Muscle of leg (tissue), 11 donors: Measurements from ENCODE around the gene DHDH. TPM values are rescaled to one million over a fixed set of nuclear protein-coding genes. Genes with fewer than 3 reads are reported as not detected.

Experiments used
- DNase-seq: peaks from one replicate; pipeline ENCODE4 v3.0.0; 2013
- H3K27ac ChIP-seq: one replicate; pipeline ENCODE4 v1.5.1; 2013; ENCODE audit warnings: mild to moderate bottlenecking, low read length, control low read depth
- H3K27me3 ChIP-seq: one replicate; pipeline ENCODE4 v1.6.1; 2013; ENCODE audit warnings: low read length; ENCODE audit not compliant: control insufficient read depth, insufficient read depth
- H3K36me3 ChIP-seq: one replicate; pipeline ENCODE4 v1.6.1; 2013; ENCODE audit warnings: low read length; ENCODE audit not compliant: control insufficient read depth, insufficient read depth
- H3K4me1 ChIP-seq: one replicate; pipeline ENCODE4 v1.6.1; 2013; ENCODE audit warnings: low read length; ENCODE audit not compliant: control insufficient read depth, insufficient read depth
- H3K4me3 ChIP-seq: one replicate; pipeline ENCODE4 v1.5.1; 2013; ENCODE audit warnings: low read length, control low read depth
- H3K9me3 ChIP-seq: replicated peaks from 2 replicates; pipeline ENCODE4 v1.6.1; 2013; ENCODE audit warnings: low read depth, low read length; ENCODE audit not compliant: control insufficient read depth
- WGBS: methylation state at CpG from one replicate; pipeline ENCODE4 v1.1.5; 2013; ENCODE audit warnings: missing lambda C conversion rate; ENCODE audit not compliant: insufficient coverage; 5-methylcytosine and 5-hydroxymethylcytosine counted together
- polyA plus RNA-seq, 8 donors: library from polyadenylated mRNA; unstranded; fragments of 120-200 nt; gene quantifications; one replicate each; pipeline versions ENCODE4 v1.2.1 to v1.2.3, GENCODE V29; 2013; ENCODE audit warnings: inconsistent platforms in 1 of 8, low replicate concordance in 1 of 8; ENCODE audit not compliant: insufficient read length in 8 of 8, insufficient read depth in 1 of 8
- total RNA-seq: library from RNA; stranded (reverse); fragments of 120-200 nt; gene quantifications from one replicate; pipeline ENCODE4 v1.2.4, GENCODE V29; 2013

The DHDH gene
- total and polyA plus RNA-seq, 9 donors: 0.20 to 1.9 (median 0.40) TPM

DNA sequence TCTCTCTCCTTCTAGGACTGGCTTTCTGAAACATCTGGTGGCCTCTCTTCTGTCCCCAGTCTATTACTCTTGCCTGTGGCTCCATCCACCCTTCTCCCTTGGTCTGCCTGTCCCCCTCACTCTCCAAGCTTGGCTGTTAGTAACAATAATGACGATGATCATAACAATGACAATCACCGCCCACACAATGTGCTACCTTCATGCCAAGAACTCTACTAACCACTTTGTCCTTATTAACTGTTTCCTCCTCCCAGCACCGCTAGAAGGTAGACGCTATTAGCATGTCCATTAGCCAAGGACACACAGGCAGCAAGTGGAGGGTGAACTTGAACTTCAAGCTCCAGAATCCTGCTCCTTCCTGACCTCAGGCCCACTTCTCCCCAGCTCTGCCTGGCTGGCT is 56.9 kb downstream of the DHDH start:
- peak overlapping the region; percentile 8 for H3K4me3 ChIP-seq
- no peaks in the 10 kb centered on the region for H3K27me3 ChIP-seq
- H3K27ac ChIP-seq: peak overlapping the region; percentile 98
- H3K36me3 ChIP-seq: peaks cover 50% of the 10 kb centered on the region
- DNase-seq: no peak
- 71% methylated on average over 4 of the region's 4 CpGs for WGBS
- H3K9me3 ChIP-seq: no peaks in the 10 kb centered on the region
- H3K4me1 ChIP-seq: peaks cover 52% of the 10 kb centered on the region

DNA sequence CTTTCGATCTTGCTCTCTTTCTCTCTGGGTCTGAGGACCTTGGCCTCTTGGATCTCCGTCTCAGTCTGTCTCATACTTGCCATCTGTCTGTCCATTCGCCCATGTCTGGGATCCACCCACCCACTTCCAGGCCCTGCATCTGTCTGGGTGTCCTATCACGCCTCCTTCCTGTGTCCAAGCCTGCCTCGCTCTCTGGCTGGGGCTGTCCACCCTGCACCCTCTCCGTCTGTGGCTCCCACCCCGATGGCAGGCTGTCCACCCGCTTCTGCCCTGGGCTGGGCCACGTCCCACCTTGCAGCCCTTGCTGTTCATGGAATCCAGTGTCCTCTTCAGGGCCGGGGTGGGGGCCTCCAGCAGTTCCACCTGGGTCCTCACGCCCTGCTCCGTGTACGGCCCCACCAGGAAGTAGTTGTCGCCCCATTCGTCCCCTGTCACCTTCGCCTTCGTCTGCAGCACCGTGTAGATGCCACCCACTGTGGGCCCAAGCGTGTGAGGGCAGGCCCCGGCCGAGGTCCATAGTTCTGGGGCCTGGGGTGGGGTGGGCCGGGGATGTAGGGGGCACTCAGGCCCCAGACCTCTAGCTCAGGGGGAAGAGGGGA is 57.6 kb downstream of the DHDH start:
- 88% methylated on average over 15 of the region's 22 CpGs for WGBS
- peak overlapping the region; percentile 98 for H3K4me3 ChIP-seq
- H3K4me1 ChIP-seq: peaks cover 52% of the 10 kb centered on the region
- no peaks in the 10 kb centered on the region for H3K27me3 ChIP-seq
- DNase-seq: no peak
- H3K36me3 ChIP-seq: peaks cover 43% of the 10 kb centered on the region
- H3K27ac ChIP-seq: peak overlapping the region; percentile 98
- H3K9me3 ChIP-seq: no peaks in the 10 kb centered on the region

- H3K27me3 ChIP-seq: no peaks in the 10 kb centered on the region
Measured at GRCh38 chr19:48991873-48992580, 58.5 kb downstream of the DHDH start.

DNA sequence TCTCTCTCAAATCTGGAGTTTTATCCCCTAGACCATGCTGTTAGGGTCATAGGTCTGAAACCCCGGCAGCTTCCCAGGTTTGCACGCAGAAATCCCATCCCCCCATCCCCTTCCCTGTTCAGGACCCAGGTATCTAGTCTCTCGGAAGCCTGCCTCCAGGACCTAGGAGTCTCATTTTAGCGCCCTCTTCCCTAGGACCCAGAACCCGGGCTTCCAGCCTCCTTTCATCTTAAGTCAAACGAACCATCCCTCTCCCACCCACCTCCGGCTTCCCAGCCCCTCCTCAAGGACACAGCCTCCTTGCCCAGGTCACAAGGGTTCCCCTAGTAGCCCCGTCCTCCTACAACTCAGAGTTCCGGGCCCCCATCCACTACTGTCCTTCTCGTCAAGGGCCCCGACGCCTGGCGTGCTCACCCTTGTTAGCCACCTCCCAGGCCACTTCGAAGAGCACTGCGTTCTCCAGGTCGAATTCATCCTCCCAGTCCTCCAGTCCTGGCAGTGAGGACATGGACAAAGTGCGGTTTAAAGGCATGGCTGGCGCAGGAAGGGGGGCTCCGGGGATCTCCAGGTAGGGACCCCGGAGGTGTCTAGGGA is 59.2 kb downstream of the DHDH start:
- Histone ChIP-seq H3K9me3 (no peaks in the 10 kb centered on the region), H3K27ac (peak overlapping the region; percentile 98), H3K4me3 (peak overlapping the region; percentile 98), H3K36me3 (peaks cover 30% of the 10 kb centered on the region), H3K4me1 (peaks cover 52% of the 10 kb centered on the region), H3K27me3 (no peaks in the 10 kb centered on the region)
- no peak for DNase-seq
- WGBS: 0% methylated on average over 15 of the region's 20 CpGs

More at GRCh38 chr19:48991873-48992580, 58.5 kb downstream of the DHDH start:
- Histone ChIP-seq H3K4me3 (peak overlapping the region; percentile 98), H3K4me1 (peaks cover 52% of the 10 kb centered on the region), H3K36me3 (peaks cover 34% of the 10 kb centered on the region), H3K27ac (peak overlapping the region; percentile 98), H3K9me3 (no peaks in the 10 kb centered on the region)
- DNase-seq: peak; percentile 92
- 9% methylated on average over 5 of the region's 8 CpGs for WGBS

DNA sequence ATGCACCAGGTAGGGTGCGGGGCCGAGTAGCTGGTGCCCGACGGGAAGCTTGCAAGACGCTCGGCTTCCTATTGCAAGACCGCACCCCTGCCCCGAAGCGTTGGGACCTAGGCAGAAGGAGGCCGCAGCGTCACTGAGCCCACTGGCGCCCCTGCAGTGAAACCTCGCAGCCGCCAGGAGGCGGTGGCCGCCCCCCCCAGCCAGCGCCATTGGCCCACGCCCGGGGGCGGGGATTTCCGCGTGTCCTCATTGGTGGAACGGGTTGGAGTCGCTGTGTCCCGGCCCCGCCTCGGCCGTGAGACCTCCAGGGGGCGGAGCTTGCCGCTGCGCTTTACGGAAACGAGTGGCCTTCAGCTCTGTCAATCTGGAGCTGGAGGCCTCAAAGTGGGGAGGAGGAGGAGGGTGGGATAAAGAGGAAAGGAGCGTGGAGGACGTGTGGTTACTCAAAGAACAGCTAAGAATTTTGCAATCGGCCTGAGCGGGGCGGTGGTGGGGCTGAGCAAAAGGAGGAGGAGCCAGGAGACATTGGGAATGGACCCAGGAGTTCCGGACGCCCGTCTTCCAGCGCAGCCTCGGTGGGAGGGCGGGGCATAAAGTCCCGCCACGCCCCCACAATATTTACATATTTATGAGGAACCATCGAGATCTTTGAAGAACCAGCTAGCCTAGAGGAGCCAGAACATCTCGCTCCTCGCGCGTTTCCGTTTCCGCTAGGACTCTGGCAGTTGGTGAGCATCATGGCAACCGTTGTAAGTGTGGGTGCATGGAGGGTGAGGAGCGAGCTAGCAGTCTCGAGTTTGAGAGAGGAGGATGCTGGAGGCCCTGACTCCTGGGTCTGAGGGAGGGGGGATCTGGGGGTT is 59.9 kb downstream of the DHDH start, which contains the start of the genes GYS1 and RUVBL2:
GYS1 (minus strand) TSS at position 135 of the 860 bp plus-strand sequence. CDS start 197 bp downstream, outside the sequence.
RUVBL2 (plus strand) TSS at position 713 of the 860 bp plus-strand sequence; CDS start at position 738, 25 bp downstream.
- no peaks in the 10 kb centered on the region for H3K9me3 ChIP-seq
- under 1% methylated on average over 43 of the region's 56 CpGs for WGBS
- DNase-seq: peak; percentile 100
- H3K27me3 ChIP-seq: no peaks in the 10 kb centered on the region
- H3K4me3 ChIP-seq: peak within 1 kb of the TSS; percentile 98
- peaks cover 25% of the 10 kb centered on the region for H3K36me3 ChIP-seq
- peaks cover 52% of the 10 kb centered on the region for H3K4me1 ChIP-seq
- H3K27ac ChIP-seq: peak within 1 kb of the TSS; percentile 100

DNA sequence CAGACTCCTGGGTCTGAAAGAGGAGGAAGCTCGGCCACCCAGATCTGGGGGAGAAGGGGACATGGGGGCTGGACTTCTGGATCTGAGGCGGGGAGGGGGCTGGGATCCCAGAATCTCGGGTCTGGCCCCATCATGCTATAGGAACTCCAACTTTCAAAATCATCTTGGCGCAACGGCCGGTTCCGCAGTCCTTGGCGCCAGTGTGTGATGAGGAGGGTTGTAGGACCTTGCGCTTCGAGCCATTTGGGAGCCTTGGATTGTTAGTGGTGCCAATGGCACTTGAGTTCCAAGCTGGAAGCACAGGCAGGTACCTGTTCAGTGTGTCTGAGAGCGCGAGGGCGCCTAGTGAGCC is 60.5 kb downstream of the DHDH start:
- Histone ChIP-seq H3K36me3 (peaks cover 19% of the 10 kb centered on the region), H3K9me3 (no peaks in the 10 kb centered on the region), H3K4me3 (peak overlapping the region; percentile 98), H3K27me3 (no peaks in the 10 kb centered on the region), H3K27ac (peak overlapping the region; percentile 100), H3K4me1 (peaks cover 48% of the 10 kb centered on the region)
- no peak for DNase-seq
- WGBS: 2% methylated on average over 6 of the region's 13 CpGs

Other genes starting within 250 kb of the DHDH start
Only the 30 nearest of the 31 such genes appear.
- 29.2 TPM for gene MAMSTR, start 214.0 kb upstream of the DHDH start, total RNA-seq
- 100 to 1,000 TPM in 4 of 8 donors, 10 to 100 TPM in 4; 59.8 to 160 (median 113) TPM for gene MAMSTR, start 214.0 kb upstream of the DHDH start, polyA plus RNA-seq
- gene RASIP1, start 193.1 kb upstream of the DHDH start, total RNA-seq: 14.1 TPM
- gene RASIP1, start 193.1 kb upstream of the DHDH start, polyA plus RNA-seq: 10 to 100 TPM; 17.6 to 27.7 (median 25.0) TPM
- gene IZUMO1, start 186.8 kb upstream of the DHDH start, total RNA-seq: 0.04 TPM
- 1 to 10 TPM in 2 of 8 donors, under 1 TPM in 6; 0.20 to 1.1 (median 0.85) TPM for gene IZUMO1, start 186.8 kb upstream of the DHDH start, polyA plus RNA-seq
- 1.1 TPM for gene FUT1, start 181.1 kb upstream of the DHDH start, total RNA-seq
- 1 to 10 TPM in 7 of 8 donors, under 1 TPM in 1; 0.75 to 1.5 (median 1.3) TPM for gene FUT1, start 181.1 kb upstream of the DHDH start, polyA plus RNA-seq
- not detected for gene FGF21, start 178.2 kb upstream of the DHDH start, total RNA-seq
- under 1 TPM in 1 of 8 donors, not detected in 7; 0.25 TPM for gene FGF21, start 178.2 kb upstream of the DHDH start, polyA plus RNA-seq
- 18.8 TPM for gene BCAT2, start 122.7 kb upstream of the DHDH start, total RNA-seq
- 10 to 100 TPM; 21.2 to 32.7 (median 24.6) TPM for gene BCAT2, start 122.7 kb upstream of the DHDH start, polyA plus RNA-seq
- gene HSD17B14, start 97.2 kb upstream of the DHDH start, total RNA-seq: 2.7 TPM
- 1 to 10 TPM; 1.9 to 8.3 (median 4.3) TPM for gene HSD17B14, start 97.2 kb upstream of the DHDH start, polyA plus RNA-seq
- gene PLEKHA4, start 65.1 kb upstream of the DHDH start, total RNA-seq: 18.7 TPM
- 10 to 100 TPM; 34.9 to 59.0 (median 38.4) TPM for gene PLEKHA4, start 65.1 kb upstream of the DHDH start, polyA plus RNA-seq
- gene PPP1R15A, start 61.3 kb upstream of the DHDH start, total RNA-seq: 32.2 TPM
- gene PPP1R15A, start 61.3 kb upstream of the DHDH start, polyA plus RNA-seq: 10 to 100 TPM; 49.0 to 84.7 (median 57.3) TPM
- gene TULP2, start 35.0 kb upstream of the DHDH start, total RNA-seq: 0.09 TPM
- under 1 TPM in 7 of 8 donors, not detected in 1; 0.13 to 0.88 (median 0.46) TPM for gene TULP2, start 35.0 kb upstream of the DHDH start, polyA plus RNA-seq
- gene NUCB1, start 33.4 kb upstream of the DHDH start, total RNA-seq: 97.3 TPM
- 100 to 1,000 TPM; 141 to 216 (median 175) TPM for gene NUCB1, start 33.4 kb upstream of the DHDH start, polyA plus RNA-seq
- 27.1 TPM for gene BAX, start 21.2 kb downstream of the DHDH start, total RNA-seq
- gene BAX, start 21.2 kb downstream of the DHDH start, polyA plus RNA-seq: 10 to 100 TPM; 33.9 to 52.4 (median 44.7) TPM
- gene FTL, start 31.6 kb downstream of the DHDH start, total RNA-seq: 786 TPM
- 100 to 1,000 TPM; 576 to 914 (median 741) TPM for gene FTL, start 31.6 kb downstream of the DHDH start, polyA plus RNA-seq
- 43.8 TPM for gene GYS1, start 59.6 kb downstream of the DHDH start, total RNA-seq
- gene GYS1, start 59.6 kb downstream of the DHDH start, polyA plus RNA-seq: 10 to 100 TPM; 47.3 to 87.3 (median 65.3) TPM
- 63.8 TPM for gene RUVBL2, start 60.2 kb downstream of the DHDH start, total RNA-seq
- gene RUVBL2, start 60.2 kb downstream of the DHDH start, polyA plus RNA-seq: 10 to 100 TPM; 55.3 to 72.5 (median 66.9) TPM
- not detected for gene LHB, start 83.4 kb downstream of the DHDH start, total RNA-seq
- gene LHB, start 83.4 kb downstream of the DHDH start, polyA plus RNA-seq: not detected
- 0.22 TPM for gene CGB3, start 90.6 kb downstream of the DHDH start, total RNA-seq
- gene CGB3, start 90.6 kb downstream of the DHDH start, polyA plus RNA-seq: under 1 TPM in 2 of 8 donors, not detected in 6; 0.57 to 0.60 TPM
- gene CGB2, start 98.2 kb downstream of the DHDH start, total RNA-seq: not detected
- gene CGB2, start 98.2 kb downstream of the DHDH start, polyA plus RNA-seq: under 1 TPM in 1 of 8 donors, not detected in 7; 0.27 TPM
- gene CGB1, start 103.2 kb downstream of the DHDH start, total RNA-seq: not detected
- not detected for gene CGB1, start 103.2 kb downstream of the DHDH start, polyA plus RNA-seq
- gene CGB5, start 110.1 kb downstream of the DHDH start, total RNA-seq: 0.40 TPM
- 1 to 10 TPM in 1 of 8 donors, under 1 TPM in 2, not detected in 5; 0.23 to 1.4 (median 0.63) TPM for gene CGB5, start 110.1 kb downstream of the DHDH start, polyA plus RNA-seq
- gene CGB8, start 115.4 kb downstream of the DHDH start, total RNA-seq: 0.31 TPM
- gene CGB8, start 115.4 kb downstream of the DHDH start, polyA plus RNA-seq: under 1 TPM in 4 of 8 donors, not detected in 4; 0.20 to 0.58 (median 0.25) TPM
- 0.53 TPM for gene CGB7, start 124.0 kb downstream of the DHDH start, total RNA-seq
- gene CGB7, start 124.0 kb downstream of the DHDH start, polyA plus RNA-seq: 1 to 10 TPM in 4 of 8 donors, under 1 TPM in 4; 0.34 to 1.4 (median 0.87) TPM
- 1.6 TPM for gene NTF4, start 131.1 kb downstream of the DHDH start, total RNA-seq
- 1 to 10 TPM; 2.5 to 5.2 (median 3.6) TPM for gene NTF4, start 131.1 kb downstream of the DHDH start, polyA plus RNA-seq
- gene KCNA7, start 139.0 kb downstream of the DHDH start, total RNA-seq: 2.8 TPM
- 1 to 10 TPM; 4.4 to 8.1 (median 6.4) TPM for gene KCNA7, start 139.0 kb downstream of the DHDH start, polyA plus RNA-seq
- gene SNRNP70, start 151.8 kb downstream of the DHDH start, total RNA-seq: 157 TPM
- 100 to 1,000 TPM; 173 to 276 (median 221) TPM for gene SNRNP70, start 151.8 kb downstream of the DHDH start, polyA plus RNA-seq
- 11.6 TPM for gene LIN7B, start 180.7 kb downstream of the DHDH start, total RNA-seq
- 10 to 100 TPM in 6 of 8 donors, 1 to 10 TPM in 2; 9.6 to 14.4 (median 11.2) TPM for gene LIN7B, start 180.7 kb downstream of the DHDH start, polyA plus RNA-seq
- 0.35 TPM for gene C19orf73, start 185.4 kb downstream of the DHDH start, total RNA-seq
- 1 to 10 TPM in 2 of 8 donors, under 1 TPM in 6; 0.33 to 1.2 (median 0.72) TPM for gene C19orf73, start 185.4 kb downstream of the DHDH start, polyA plus RNA-seq
- gene PPFIA3, start 185.8 kb downstream of the DHDH start, total RNA-seq: 5.5 TPM
- 10 to 100 TPM in 1 of 8 donors, 1 to 10 TPM in 7; 7.2 to 11.1 (median 8.3) TPM for gene PPFIA3, start 185.8 kb downstream of the DHDH start, polyA plus RNA-seq
- 105 TPM for gene HRC, start 221.7 kb downstream of the DHDH start, total RNA-seq
- gene HRC, start 221.7 kb downstream of the DHDH start, polyA plus RNA-seq: 100 to 1,000 TPM; 106 to 172 (median 135) TPM
- 13.1 TPM for gene TRPM4, start 224.1 kb downstream of the DHDH start, total RNA-seq
- gene TRPM4, start 224.1 kb downstream of the DHDH start, polyA plus RNA-seq: 10 to 100 TPM; 24.0 to 52.5 (median 36.4) TPM